ENCODE data around the gene ZRANB1.

ZRANB1 gene

GRCh38 chr10:125016123-125016522, 74.2 kb downstream of the ZRANB1 start:
- TF ChIP-seq GATA3 (IDR thresholded peaks at IDR 0.05; ENCODE audit: low read depth, low read length) (no peak), GATA2 (IDR thresholded peaks at IDR 0.05; ENCODE audit: low read depth, low read length) (no peak)

DNA sequence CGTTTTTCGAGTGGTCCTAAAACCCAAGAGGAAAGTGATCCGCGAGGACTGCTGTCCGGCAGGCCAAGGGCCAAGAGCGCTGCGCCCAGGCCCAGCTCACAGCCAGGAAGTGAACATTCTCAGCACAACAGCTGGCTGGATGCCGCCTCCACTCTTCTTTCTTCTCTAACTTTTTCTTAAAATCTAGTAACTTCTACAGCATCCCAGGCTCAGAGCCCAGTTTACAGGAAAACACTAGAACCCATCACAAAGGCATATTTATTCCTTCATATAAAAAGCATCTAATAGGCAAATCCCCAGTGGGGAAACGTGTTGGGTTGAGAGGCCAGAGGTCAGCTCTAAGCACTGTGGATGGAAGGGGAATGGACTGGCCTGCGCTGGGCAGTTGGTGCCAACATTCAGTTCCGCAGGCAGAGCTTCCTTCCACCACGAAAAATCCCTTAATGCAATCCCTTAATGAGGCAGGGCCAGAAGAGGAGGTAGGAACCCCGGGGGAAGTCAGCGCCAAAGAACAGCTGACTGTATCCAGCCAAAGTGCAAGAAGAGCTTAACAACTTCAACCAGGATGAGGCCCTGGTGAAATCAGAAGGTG, 74.8 kb downstream of the ZRANB1 start:
- TF ChIP-seq GATA3 (IDR thresholded peaks at IDR 0.05; ENCODE audit: low read depth, low read length), result no peak
- TF ChIP-seq GATA2 (IDR thresholded peaks at IDR 0.05; ENCODE audit: low read depth, low read length), result no peak

- TF ChIP-seq GATA3 (IDR thresholded peaks at IDR 0.05; ENCODE audit: low read depth, low read length) (no peak), GATA2 (IDR thresholded peaks at IDR 0.05; ENCODE audit: low read depth, low read length) (no peak)
Observed at GRCh38 chr10:125017547-125018298, 75.8 kb downstream of the ZRANB1 start.

DNA sequence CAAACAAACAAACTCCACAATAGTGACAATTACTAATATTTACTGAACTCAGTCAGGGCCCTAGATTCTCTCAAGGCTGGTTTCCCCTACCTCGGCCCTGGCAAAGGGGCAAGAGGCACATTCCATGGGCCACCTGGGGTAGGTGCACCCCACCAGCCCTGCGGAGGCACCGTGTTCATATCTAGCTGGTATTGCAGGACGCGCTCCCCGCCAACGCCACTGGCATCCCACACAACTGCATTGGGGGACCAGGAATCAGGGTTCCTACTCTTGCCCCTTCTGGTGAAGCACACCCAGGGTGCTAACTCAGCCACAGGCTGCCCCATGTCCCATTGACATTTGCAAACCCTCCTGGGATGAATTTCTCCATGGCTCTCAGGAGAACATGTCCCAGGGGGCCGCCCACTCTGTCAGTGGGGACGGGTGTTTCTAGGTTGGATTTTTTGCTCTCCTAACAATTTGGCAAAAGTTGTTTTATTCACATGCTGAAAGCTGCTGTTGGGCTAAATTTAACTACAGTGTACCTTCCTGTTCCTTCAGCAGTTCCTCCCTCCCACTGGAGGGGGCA, 76.7 kb downstream of the ZRANB1 start:
- TF ChIP-seq GATA2 (IDR thresholded peaks at IDR 0.05; ENCODE audit: low read depth, low read length), result no peak
- TF ChIP-seq GATA3 (IDR thresholded peaks at IDR 0.05; ENCODE audit: low read depth, low read length), result no peak

- TF ChIP-seq GATA3 (IDR thresholded peaks at IDR 0.05; ENCODE audit: low read depth, low read length) (no peak), GATA2 (IDR thresholded peaks at IDR 0.05; ENCODE audit: low read depth, low read length) (no peak)
Observed at GRCh38 chr10:125020386-125020785, 78.5 kb downstream of the ZRANB1 start.

- TF ChIP-seq GATA3 (IDR thresholded peaks at IDR 0.05; ENCODE audit: low read depth, low read length) (no peak), GATA2 (IDR thresholded peaks at IDR 0.05; ENCODE audit: low read depth, low read length) (no peak)
Observed at GRCh38 chr10:125020871-125021270, 78.9 kb downstream of the ZRANB1 start.

- no peak for TF ChIP-seq GATA2 (IDR thresholded peaks at IDR 0.05; ENCODE audit: low read depth, low read length)
- TF ChIP-seq GATA3 (IDR thresholded peaks at IDR 0.05; ENCODE audit: low read depth, low read length), result no peak
Observed at GRCh38 chr10:125021686-125022344, 79.9 kb downstream of the ZRANB1 start.

DNA sequence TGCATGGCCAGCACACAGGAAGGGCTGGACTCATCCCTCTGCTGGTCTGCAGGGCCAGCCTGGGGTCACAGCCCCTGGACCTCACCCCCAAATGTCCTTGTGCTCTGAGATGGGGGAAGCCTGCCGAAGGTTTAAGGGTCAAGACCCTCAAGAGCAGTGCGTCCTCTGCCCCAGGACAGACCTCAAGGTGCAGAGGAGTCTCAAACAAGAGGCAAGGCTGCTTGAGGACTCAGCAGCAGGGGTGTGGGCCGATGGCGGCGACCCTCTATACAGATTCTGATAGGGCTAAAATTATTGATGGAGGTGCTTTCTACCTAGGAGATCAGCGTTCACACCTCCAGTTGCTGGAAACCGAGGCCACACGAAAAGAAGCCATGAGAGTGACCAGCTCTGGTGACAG, 80.7 kb downstream of the ZRANB1 start:
- no peak for TF ChIP-seq GATA3 (IDR thresholded peaks at IDR 0.05; ENCODE audit: low read depth, low read length)
- TF ChIP-seq GATA2 (IDR thresholded peaks at IDR 0.05; ENCODE audit: low read depth, low read length), result no peak

DNA sequence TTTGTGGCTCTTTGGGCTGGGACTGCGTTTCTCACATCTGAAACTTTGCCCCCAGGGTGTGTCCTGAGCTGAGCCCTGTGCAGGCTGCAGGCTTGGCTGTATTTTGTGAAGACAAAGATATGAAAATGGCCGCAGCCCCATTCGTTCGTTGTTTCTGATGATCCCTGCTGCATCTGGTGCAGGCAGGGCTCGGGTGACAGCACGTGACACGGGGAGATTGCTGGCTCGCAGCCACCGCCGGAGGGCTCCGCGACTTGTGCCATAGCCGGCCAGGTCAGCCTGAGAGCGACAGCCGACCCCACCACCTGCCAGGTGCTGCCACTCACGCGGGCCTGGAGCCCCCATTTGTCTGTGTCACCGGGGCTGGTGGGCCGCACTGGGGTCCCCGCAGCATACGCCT, 81.3 kb downstream of the ZRANB1 start:
- TF ChIP-seq GATA3 (IDR thresholded peaks at IDR 0.05; ENCODE audit: low read depth, low read length), result no peak
- TF ChIP-seq GATA2 (IDR thresholded peaks at IDR 0.05; ENCODE audit: low read depth, low read length), result peak; percentile 57; the same call in 1 of the 2 replicates

DNA sequence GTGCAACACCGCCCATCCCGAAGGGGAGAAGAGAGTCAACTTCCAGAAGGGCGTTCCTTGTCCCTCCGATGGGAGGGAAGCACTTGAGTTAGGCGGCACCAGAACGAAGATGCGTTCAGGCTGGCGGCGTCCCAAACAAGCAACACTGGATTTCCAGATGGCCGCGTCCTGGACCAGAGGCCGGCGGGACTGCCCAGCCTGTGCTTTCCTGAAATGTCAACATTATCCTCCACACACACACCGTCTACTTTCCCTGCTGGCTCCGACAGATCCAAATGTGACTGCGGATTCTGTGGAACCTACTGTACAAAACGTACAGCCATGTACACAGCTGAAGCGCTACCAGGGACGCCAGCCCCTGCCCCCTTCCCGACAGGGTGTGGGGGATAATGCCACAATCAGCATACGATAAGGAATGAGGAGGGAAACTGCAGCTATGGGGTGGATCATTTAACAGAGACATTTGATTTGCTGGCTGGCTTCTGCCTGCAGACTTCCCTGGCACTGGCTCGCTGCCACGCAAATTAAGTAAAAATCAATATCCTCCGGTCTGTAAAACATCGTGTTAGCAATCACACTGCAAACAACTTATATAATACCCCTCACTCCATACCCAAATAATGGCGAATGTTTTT, 82.1 kb downstream of the ZRANB1 start:
- peak; percentile 28 for TF ChIP-seq GATA2 (IDR thresholded peaks at IDR 0.05; ENCODE audit: low read depth, low read length)
- TF ChIP-seq GATA3 (IDR thresholded peaks at IDR 0.05; ENCODE audit: low read depth, low read length), result no peak

DNA sequence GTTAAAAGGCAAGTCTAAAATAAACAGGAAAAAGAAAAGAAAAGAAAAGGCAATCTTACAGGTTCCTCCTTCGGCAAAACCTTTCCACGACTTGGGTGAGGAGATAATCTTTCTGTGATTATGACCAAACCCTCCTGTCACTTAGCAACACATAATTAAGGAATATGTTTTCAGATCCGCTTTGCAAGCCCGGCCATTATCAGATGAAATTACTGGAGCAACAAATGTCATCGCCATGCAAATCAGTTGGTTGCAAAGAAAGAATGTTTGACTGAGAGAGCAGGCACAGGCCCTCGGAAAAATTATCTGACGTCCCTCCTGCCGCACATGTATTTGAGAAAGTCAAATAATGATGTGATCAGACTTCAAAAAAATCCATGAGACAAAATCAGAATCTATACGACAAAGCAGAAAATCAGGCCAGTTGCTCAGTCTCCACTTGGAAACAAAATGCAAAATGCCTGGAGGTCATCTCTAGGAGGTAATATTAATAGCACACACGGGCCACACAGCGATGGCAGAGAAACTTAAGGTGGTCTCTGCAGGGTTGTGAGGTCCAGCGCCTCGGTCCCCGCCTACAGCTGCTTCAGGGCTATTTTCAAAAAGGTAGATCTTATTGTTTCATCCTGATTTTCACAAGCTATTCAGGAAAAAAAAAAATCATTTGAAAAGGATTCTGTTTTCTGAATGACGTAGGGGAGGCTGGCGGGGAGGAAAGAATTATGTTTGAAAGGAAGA, 82.7 kb downstream of the ZRANB1 start:
- peak; percentile 69 for TF ChIP-seq GATA2 (IDR thresholded peaks at IDR 0.05; ENCODE audit: low read depth, low read length)
- no peak; the same call in none of the 2 replicates for TF ChIP-seq GATA3 (IDR thresholded peaks at IDR 0.05; ENCODE audit: low read depth, low read length)

DNA sequence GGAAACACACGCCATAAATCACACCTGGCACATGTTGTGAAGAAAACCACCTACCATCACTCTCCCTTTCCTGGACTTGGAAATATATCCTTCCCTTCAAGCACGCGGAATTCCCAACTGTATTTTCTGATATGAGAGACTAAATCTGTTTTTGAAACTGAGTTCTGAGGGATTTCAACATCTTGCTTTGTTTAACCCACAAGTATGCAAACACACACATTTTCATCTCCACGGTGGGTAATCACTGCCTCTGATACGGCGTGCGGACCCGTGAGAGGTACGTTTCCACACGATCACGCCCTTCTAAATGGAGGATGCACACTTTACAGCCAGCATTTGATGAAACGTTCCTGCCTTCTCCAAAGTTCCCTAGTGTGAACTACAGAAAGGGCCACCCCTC, 83.4 kb downstream of the ZRANB1 start:
- TF ChIP-seq GATA2 (IDR thresholded peaks at IDR 0.05; ENCODE audit: low read depth, low read length), result no peak
- no peak for TF ChIP-seq GATA3 (IDR thresholded peaks at IDR 0.05; ENCODE audit: low read depth, low read length)
